HCT116 (cell line): ENCODE measurements around the gene ADAMTS14. TPM values are rescaled to one million over a fixed set of nuclear protein-coding genes. Genes with fewer than 3 reads are reported as not detected.

Experiments
- ATAC-seq: fragments of 200-7000 bp; cut with Tn5 transposase; 2 replicates; pipeline ENCODE4 v1.9.1; 2020; ENCODE audit warnings: mild to moderate bottlenecking, moderate library complexity
- BruUV-seq: library from RNA; stranded (reverse); fragments of 400-500 nt; replicated peaks from 2 replicates; lab custom pipeline; 2021; lab: Mats Ljungman, UMichigan
- CTCF ChIA-PET: fragments of 300-600 bp; sonication (Branson Sonifier 250); formaldehyde crosslinking; loops from one replicate; lab custom pipeline; 2021; ENCODE audit warnings: antibody characterized with exemption; lab: Charles Lee
- POLR2A ChIA-PET: fragments of 300-600, 350-600 bp; sonication (Branson Sonifier 250); formaldehyde crosslinking; loops from one replicate; lab custom pipeline; 2021; ENCODE audit warnings: antibody characterized with exemption; lab: Charles Lee
- RAD21 ChIA-PET, 2 experiments: fragments of 300-600 bp; sonication (Branson Sonifier 250); formaldehyde crosslinking; loops; one replicate each; lab custom pipeline; 2023; ENCODE audit warnings: low total read pairs in 2 of 2; ENCODE audit not compliant: uncharacterized antibody in 2 of 2, unreplicated experiment in 2 of 2, low non-redundant PET in 1 of 2; lab: Charles Lee
- DNase-seq: peaks from one replicate; pipeline ENCODE4 v3.0.0-alpha.2; 2010; ENCODE audit warnings: low read depth, low spot score
- H2AFZ ChIP-seq: fragments of 200-600 bp; shearing (Covaris generic), sonication (generic); 2 replicates; pipeline ENCODE4 v1.6.1; 2017; ENCODE audit warnings: low read depth, mixed run types, mixed read lengths, antibody characterized with exemption, low read length; ENCODE audit not compliant: poor library complexity, severe bottlenecking
- H3K27ac ChIP-seq: 2 replicates; pipeline ENCODE4 v1.5.1; 2012; ENCODE audit warnings: low read depth, low read length
- H3K27me3 ChIP-seq: fragments of 200-600 bp; sonication (generic); 2 replicates; pipeline ENCODE4 v1.6.1; 2016; ENCODE audit warnings: mixed run types, low read length, mixed read lengths; ENCODE audit not compliant: insufficient read depth
- H3K36me3 ChIP-seq, 2 experiments: fragments of 200-500 bp in 1 of 2; fragments of 200-600 bp in 1 of 2; sonication (Bioruptor generic) in 1 of 2; sonication (generic) in 1 of 2; 2 replicates each; pipeline versions ENCODE4 v1.5.1 to v1.6.1; 2014 to 2016; ENCODE audit warnings: low read length in 2 of 2, inconsistent platforms in 1 of 2, mixed read lengths in 1 of 2, mixed run types in 1 of 2; ENCODE audit not compliant: insufficient read depth in 2 of 2, control insufficient read depth in 1 of 2
- H3K4me1 ChIP-seq, 2 experiments: fragments of 200-600 bp in 1 of 2; sonication (generic) in 1 of 2; 2 replicates each; pipeline versions ENCODE4 v1.5.1 to v1.6.1; 2012 to 2017; ENCODE audit warnings: low read length in 2 of 2, inconsistent platforms in 1 of 2, mild to moderate bottlenecking in 1 of 2, mixed read lengths in 1 of 2, mixed run types in 1 of 2, moderate library complexity in 1 of 2; ENCODE audit not compliant: insufficient read depth in 2 of 2, control insufficient read depth in 1 of 2
- H3K4me2 ChIP-seq: fragments of 200-600 bp; sonication (generic); 2 replicates; pipeline ENCODE4 v1.6.1; 2017; ENCODE audit warnings: mixed run types, low read length, mixed read lengths
- H3K4me3 ChIP-seq, 2 experiments: fragments of 200-600 bp in 1 of 2; sonication (generic) in 1 of 2; replicated peaks in 1 of 2; 2 replicates each; pipeline ENCODE4 v1.5.1; 2011 to 2016; ENCODE audit warnings: low read length in 2 of 2, control low read depth in 1 of 2, low read depth in 1 of 2, mild to moderate bottlenecking in 1 of 2, mixed read lengths in 1 of 2, mixed run types in 1 of 2
- H3K79me2 ChIP-seq: fragments of 200-600 bp; sonication (generic); 2 replicates; pipeline ENCODE4 v1.6.1; 2017; ENCODE audit warnings: mild to moderate bottlenecking, mixed run types, low read length, moderate library complexity, mixed read lengths; ENCODE audit not compliant: insufficient read depth
- H3K9ac ChIP-seq: fragments of 200-600 bp; sonication (generic); 2 replicates; pipeline ENCODE4 v1.6.1; 2016; ENCODE audit warnings: low read length, mixed read lengths
- H3K9me2 ChIP-seq: fragments of 200-600 bp; sonication (generic), shearing (Covaris generic); 2 replicates; pipeline ENCODE4 v1.6.1; 2017; ENCODE audit warnings: mixed run types, mild to moderate bottlenecking, moderate library complexity; ENCODE audit not compliant: insufficient read depth
- H3K9me3 ChIP-seq, 2 experiments: fragments of 200-500 bp in 1 of 2; fragments of 200-600 bp in 1 of 2; sonication (Bioruptor generic) in 1 of 2; sonication (generic) in 1 of 2; 2 replicates each; pipeline ENCODE4 v1.6.1; 2014 to 2017; ENCODE audit warnings: low read length in 2 of 2, mixed read lengths in 2 of 2, inconsistent platforms in 1 of 2, low read depth in 1 of 2, mild to moderate bottlenecking in 1 of 2, mixed run types in 1 of 2, moderate library complexity in 1 of 2; ENCODE audit not compliant: control insufficient read depth in 1 of 2, insufficient read depth in 1 of 2
- H4K20me1 ChIP-seq: fragments of 200-600 bp; sonication (generic), shearing (Covaris generic); 2 replicates; pipeline ENCODE4 v1.6.1; 2017; ENCODE audit warnings: mixed run types, mild to moderate bottlenecking, moderate library complexity; ENCODE audit not compliant: insufficient read depth
- CBX3 ChIP-seq: IDR thresholded peaks from 2 replicates; pipeline ENCODE4 v1.6.1; 2012; ENCODE audit warnings: low read depth
- CTCF ChIP-seq, 3 experiments: fragments of 200-600 bp in 1 of 3; sonication (generic) in 1 of 3; IDR thresholded peaks in 2 of 3; conservative IDR thresholded peaks in 1 of 3; 2 replicates each; pipeline ENCODE4 v1.5.1; 2012 to 2017; ENCODE audit warnings: low read depth in 2 of 3, low read length in 2 of 3, antibody characterized with exemption in 1 of 3, borderline replicate concordance in 1 of 3, control low read depth in 1 of 3, mild to moderate bottlenecking in 1 of 3, mixed read lengths in 1 of 3, mixed run types in 1 of 3, moderate library complexity in 1 of 3; ENCODE audit not compliant: insufficient read depth in 1 of 3
- EGR1 ChIP-seq: IDR thresholded peaks from 2 replicates; pipeline ENCODE4 v1.6.1; 2012; ENCODE audit warnings: low read depth
- ELF1 ChIP-seq: IDR thresholded peaks from 2 replicates; pipeline ENCODE4 v1.6.1; 2012; ENCODE audit warnings: low read depth, borderline replicate concordance
- EZH2 ChIP-seq: fragments of 200-600 bp; sonication (generic); IDR thresholded peaks from 2 replicates; pipeline ENCODE4 v1.6.1; 2017; ENCODE audit warnings: antibody characterized with exemption, mixed run types
- EZH2phosphoT487 ChIP-seq: fragments of 200-600 bp; IDR thresholded peaks from 2 replicates; pipeline ENCODE4 v1.6.1; 2018; ENCODE audit warnings: antibody characterized with exemption, borderline replicate concordance
- FOSL1 ChIP-seq: IDR thresholded peaks from 2 replicates; pipeline ENCODE4 v1.6.1; 2012; ENCODE audit warnings: low read depth
- JUND ChIP-seq: IDR thresholded peaks from 2 replicates; pipeline ENCODE4 v1.6.1; 2012
- MAX ChIP-seq: IDR thresholded peaks from 2 replicates; pipeline ENCODE4 v1.6.1; 2012
- POLR2AphosphoS5 ChIP-seq: IDR thresholded peaks from 2 replicates; pipeline ENCODE4 v1.6.1; 2011; ENCODE audit warnings: mild to moderate bottlenecking, low read depth, low read length, moderate library complexity
- RAD21 ChIP-seq: IDR thresholded peaks from 2 replicates; pipeline ENCODE4 v1.6.1; 2012; ENCODE audit warnings: low read depth, mild to moderate bottlenecking
- REST ChIP-seq: IDR thresholded peaks from 2 replicates; pipeline ENCODE4 v1.6.1; 2012; ENCODE audit warnings: low read depth
- SIN3A ChIP-seq: IDR thresholded peaks from 2 replicates; pipeline ENCODE4 v1.6.1; 2012; ENCODE audit warnings: low read depth
- SP1 ChIP-seq: IDR thresholded peaks from 2 replicates; pipeline ENCODE4 v1.6.1; 2012; ENCODE audit warnings: low read depth
- SRF ChIP-seq: IDR thresholded peaks from 2 replicates; pipeline ENCODE4 v1.6.1; 2012; ENCODE audit warnings: low read depth
- TCF7L2 ChIP-seq: IDR thresholded peaks from 2 replicates; pipeline ENCODE4 v1.7.0; 2011; ENCODE audit warnings: borderline replicate concordance, inconsistent platforms; ENCODE audit not compliant: insufficient read depth, insufficient read length; ENCODE audit errors: extremely low read depth
- YY1 ChIP-seq: IDR thresholded peaks from 2 replicates; pipeline ENCODE4 v1.6.1; 2011; ENCODE audit warnings: low read length, low read depth, moderate library complexity, mild to moderate bottlenecking; ENCODE audit not compliant: insufficient replicate concordance; ENCODE audit errors: extremely low read depth
- ZBTB33 ChIP-seq: IDR thresholded peaks from 2 replicates; pipeline ENCODE4 v1.6.1; 2011; ENCODE audit warnings: mild to moderate bottlenecking, low read length, moderate library complexity; ENCODE audit not compliant: insufficient replicate concordance; ENCODE audit errors: extremely low read depth
- ZNF274 ChIP-seq: fragments of 200-500 bp; sonication (Bioruptor generic); IDR thresholded peaks from 2 replicates; pipeline ENCODE4 v1.6.1; 2014; ENCODE audit warnings: mild to moderate bottlenecking, low read depth, low read length, inconsistent platforms
- intact Hi-C: fragments of 100-400 bp; cut with micrococcal nuclease; formaldehyde crosslinking; loops from 2 replicates; pipeline ENCODE4 v1.10.0; 2022
- total RNA-seq: library from RNA; stranded (reverse); gene quantifications from one replicate; pipeline ENCODE4 v1.2.1, GENCODE V29; 2021; ENCODE audit not compliant: unreplicated experiment
- TF ChIP-seq, protein P1 (sequence below): IDR thresholded peaks from 2 replicates; pipeline ENCODE4 v1.6.1; 2012

ADAMTS14 gene
- total RNA-seq, 1 experiment from 2014 or later: 13.2 TPM

- H2AFZ ChIP-seq: no peak overlapping the region
- CTCF ChIA-PET: no interaction called here
- no peak overlapping the region for H3K9ac ChIP-seq
- intact Hi-C loops: no loop called here
- H3K27me3 ChIP-seq: no peaks in the 10 kb centered on the region
- H4K20me1 ChIP-seq: no peaks in the 10 kb centered on the region
- BruUV-seq: no TSS peak
- TF ChIP-seq SIN3A (no peak), EZH2 (no peak), CBX3 (no peak), ZBTB33 (no peak), REST (no peak), POLR2AphosphoS5 (no peak), EZH2phosphoT487 (no peak), ELF1 (no peak), YY1 (no peak), JUND (no peak), ZNF274 (no peak), EGR1 (no peak), FOSL1 (no peak), CTCF (IDR thresholded peaks at IDR 0.05 in 2 of 3, conservative IDR thresholded peaks at IDR 0.05 in 1 of 3; ENCODE audit: borderline replicate concordance in 1 of 3, insufficient read depth in 1 of 3, low read depth in 2 of 3, low read length in 2 of 3) (no peak), SP1 (no peak), RAD21 (no peak), SRF (no peak), TCF7L2 (no peak), MAX (no peak)
- TF ChIP-seq, protein P1, sequence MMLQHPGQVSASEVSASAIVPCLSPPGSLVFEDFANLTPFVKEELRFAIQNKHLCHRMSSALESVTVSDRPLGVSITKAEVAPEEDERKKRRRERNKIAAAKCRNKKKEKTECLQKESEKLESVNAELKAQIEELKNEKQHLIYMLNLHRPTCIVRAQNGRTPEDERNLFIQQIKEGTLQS: no peak
- H3K4me1 ChIP-seq: peaks cover 0 to 23% of the 10 kb centered on the region in 2 experiments; a peak in 2 of 4 replicates
- no peaks in the 10 kb centered on the region for H3K79me2 ChIP-seq
- RAD21 ChIA-PET: no interaction called here
- POLR2A ChIA-PET: no interaction called here
- ATAC-seq (no peak), DNase-seq (no peak)
- no peak overlapping the region for H3K27ac ChIP-seq
- H3K4me3 ChIP-seq: no peak overlapping the region
- no peak overlapping the region for H3K4me2 ChIP-seq
- H3K36me3 ChIP-seq: no peaks in the 10 kb centered on the region
- no peaks in the 10 kb centered on the region for H3K9me3 ChIP-seq
- no peaks in the 10 kb centered on the region for H3K9me2 ChIP-seq
Measured at GRCh38 chr10:70781461-70782051, 109.2 kb downstream of the ADAMTS14 start.
